HEK293 (cell line): Measurements from ENCODE around the gene COQ10A.

Source experiments
- AEBP2 ChIP-seq: fragments of 450-650 bp; formaldehyde crosslinking; IDR thresholded peaks from 2 replicates; pipeline ENCODE4 v1.5.1; 2016; ENCODE audit warnings: missing biosample characterization, missing genetic modification characterization, borderline replicate concordance
- GLIS1 ChIP-seq: fragments of 450-650 bp; formaldehyde crosslinking; IDR thresholded peaks from 2 replicates; pipeline ENCODE4 v1.5.1; 2016; ENCODE audit warnings: missing biosample characterization, missing genetic modification characterization
- HOXC10 ChIP-seq: sonication (generic); formaldehyde crosslinking; IDR thresholded peaks from 2 replicates; pipeline ENCODE4 v1.8.1; 2023; ENCODE audit warnings: mild to moderate bottlenecking, missing genetic modification reagents
- OSR2 ChIP-seq: fragments of 450-650 bp; formaldehyde crosslinking; IDR thresholded peaks from 2 replicates; pipeline ENCODE4 v1.5.1; 2016; ENCODE audit warnings: missing biosample characterization, missing genetic modification characterization
- PRDM1 ChIP-seq: fragments of 450-650 bp; formaldehyde crosslinking; IDR thresholded peaks from 2 replicates; pipeline ENCODE4; 2016; ENCODE audit warnings: missing biosample characterization, missing genetic modification characterization
- PRDM10 ChIP-seq: fragments of 450-650 bp; formaldehyde crosslinking; IDR thresholded peaks from 2 replicates; pipeline ENCODE4 v1.5.1; 2016; ENCODE audit warnings: missing biosample characterization, missing genetic modification characterization
- SP7 ChIP-seq: fragments of 450-650 bp; formaldehyde crosslinking; IDR thresholded peaks from 2 replicates; pipeline ENCODE4 v1.5.1; 2016; ENCODE audit warnings: missing biosample characterization, missing genetic modification characterization
- ZBTB11 ChIP-seq: fragments of 450-650 bp; formaldehyde crosslinking; conservative IDR thresholded peaks from 2 replicates; pipeline ENCODE4 v1.5.1; 2016; ENCODE audit warnings: low read depth, missing biosample characterization, missing genetic modification characterization
- ZBTB49 ChIP-seq: fragments of 450-650 bp; formaldehyde crosslinking; IDR thresholded peaks from 2 replicates; pipeline ENCODE4 v1.5.1; 2016; ENCODE audit warnings: missing biosample characterization, missing genetic modification characterization, low read depth
- ZNF10 ChIP-seq: fragments of 450-650 bp; formaldehyde crosslinking; IDR thresholded peaks from 2 replicates; pipeline ENCODE4 v1.5.1; 2017; ENCODE audit warnings: missing biosample characterization, missing genetic modification characterization
- ZNF138 ChIP-seq: fragments of 450-650 bp; formaldehyde crosslinking; IDR thresholded peaks from 2 replicates; pipeline ENCODE4 v1.5.1; 2016; ENCODE audit warnings: missing biosample characterization, missing genetic modification characterization, borderline replicate concordance
- ZNF24 ChIP-seq: fragments of 450-650 bp; formaldehyde crosslinking; IDR thresholded peaks from 2 replicates; pipeline ENCODE4 v1.5.1; 2016; ENCODE audit warnings: missing biosample characterization, missing genetic modification characterization
- ZNF280D ChIP-seq: fragments of 450-650 bp; formaldehyde crosslinking; IDR thresholded peaks from 2 replicates; pipeline ENCODE4 v1.5.1; 2016; ENCODE audit warnings: missing biosample characterization, missing genetic modification characterization
- ZNF335 ChIP-seq: fragments of 450-650 bp; formaldehyde crosslinking; conservative IDR thresholded peaks from 2 replicates; pipeline ENCODE4 v1.5.1; 2016; ENCODE audit warnings: missing biosample characterization, missing genetic modification characterization
- ZNF394 ChIP-seq: fragments of 450-650 bp; formaldehyde crosslinking; IDR thresholded peaks from 2 replicates; pipeline ENCODE4 v1.5.1; 2016; ENCODE audit warnings: missing biosample characterization, missing genetic modification characterization, mild to moderate bottlenecking, moderate library complexity, borderline replicate concordance
- ZNF560 ChIP-seq: fragments of 450-650 bp; formaldehyde crosslinking; IDR thresholded peaks from 2 replicates; pipeline ENCODE4 v1.5.1; 2017; ENCODE audit warnings: missing biosample characterization, missing genetic modification characterization, borderline replicate concordance
- ZNF776 ChIP-seq: fragments of 450-650 bp; formaldehyde crosslinking; IDR thresholded peaks from 2 replicates; pipeline ENCODE4 v1.5.0; 2017; ENCODE audit warnings: missing biosample characterization, missing genetic modification characterization, borderline replicate concordance
- ZNF777 ChIP-seq: fragments of 450-650 bp; formaldehyde crosslinking; IDR thresholded peaks from 2 replicates; pipeline ENCODE4 v1.5.1; 2017; ENCODE audit warnings: missing biosample characterization, missing genetic modification characterization, borderline replicate concordance
- ZSCAN5A ChIP-seq: fragments of 450-650 bp; formaldehyde crosslinking; IDR thresholded peaks from 2 replicates; pipeline ENCODE4 v1.5.1; 2016; ENCODE audit warnings: missing biosample characterization, missing genetic modification characterization

Gene COQ10A

GRCh38 chr12:56258820-56259183 is 7.9 kb upstream of the COQ10A start (continued):
- no peak for TF ChIP-seq ZBTB11 (tag by site-specific recombination)
- no peak for TF ChIP-seq ZSCAN5A (tag by site-specific recombination)
- TF ChIP-seq HOXC10 = no peak
- TF ChIP-seq ZBTB49 (tag by site-specific recombination) = no peak
- TF ChIP-seq ZNF776 (tag by site-specific recombination) = no peak
- no peak for TF ChIP-seq ZNF280D (tag by site-specific recombination)
- TF ChIP-seq ZNF777 = no peak
- no peak for TF ChIP-seq ZNF560 (tag by site-specific recombination)
- TF ChIP-seq ZNF24 (tag by site-specific recombination) = no peak
- no peak for TF ChIP-seq ZNF10 (tag by site-specific recombination)
- no peak for TF ChIP-seq ZNF138 (tag by site-specific recombination)
- TF ChIP-seq ZNF335 (tag by site-specific recombination) = peak; percentile 22; the same call in 1 of the 2 replicates
- no peak for TF ChIP-seq ZNF394 (tag by site-specific recombination)
- TF ChIP-seq OSR2 (tag by site-specific recombination) = no peak
- TF ChIP-seq SP7 (tag by site-specific recombination) = peak; percentile 10; the same call in 1 of the 2 replicates
- peak; percentile 85 for TF ChIP-seq PRDM10 (tag by site-specific recombination)
- TF ChIP-seq AEBP2 (tag by site-specific recombination) = no peak
- peak; percentile 69 for TF ChIP-seq PRDM1
- TF ChIP-seq GLIS1 (tag by site-specific recombination) = 0 out of 2 replicates have a peak, but pooled peaks have one; percentile 28
- TF ChIP-seq, all 188 proteins: peak for 8
